ENCODE measurements around the gene MLKL. TPM values are rescaled to one million over a fixed set of nuclear protein-coding genes. Genes with fewer than 3 reads are reported as not detected.

MLKL gene
- total RNA-seq, 1 donor: 14.2 TPM

- H3K4me3 ChIP-seq (ENCODE audit: low read depth, low read length): no peak overlapping the region
- DNase-seq (ENCODE audit: low read depth): peak; percentile 80
- peak; percentile 96 for TF ChIP-seq CTCF (IDR thresholded peaks at IDR 0.05; ENCODE audit: insufficient read depth, low read depth, low read length)
These were observed 8.8 kb upstream of the MLKL start for GRCh38 chr16:74709441-74709877.

- peak overlapping the region; percentile 71 for H3K4me3 ChIP-seq (ENCODE audit: low read depth, low read length)
- no peak for TF ChIP-seq CTCF (IDR thresholded peaks at IDR 0.05; ENCODE audit: insufficient read depth, low read depth, low read length)
- peak; percentile 27 for DNase-seq (ENCODE audit: low read depth)
These were observed 585 bp downstream of the MLKL start for GRCh38 chr16:74700116-74700437.

- TF ChIP-seq CTCF (IDR thresholded peaks at IDR 0.05; ENCODE audit: insufficient read depth, low read depth, low read length): no peak
- no peak for DNase-seq (ENCODE audit: low read depth)
- H3K4me3 ChIP-seq (ENCODE audit: low read depth, low read length): peak overlapping the region; percentile 71
These were observed 996 bp downstream of the MLKL start for GRCh38 chr16:74699666-74700065.

GRCh38 chr16:74698222-74698621 lies 2.4 kb downstream of the MLKL start:
- peak overlapping the region; percentile 10 for H3K4me3 ChIP-seq (ENCODE audit: low read depth, low read length)
- TF ChIP-seq CTCF (IDR thresholded peaks at IDR 0.05; ENCODE audit: insufficient read depth, low read depth, low read length): no peak
- peak; percentile 28 for DNase-seq (ENCODE audit: low read depth)

GRCh38 chr16:74695450-74696422 lies 4.9 kb downstream of the MLKL start:
- no peak for TF ChIP-seq CTCF (IDR thresholded peaks at IDR 0.05; ENCODE audit: insufficient read depth, low read depth, low read length)

GRCh38 chr16:74691093-74691855 lies 9.4 kb downstream of the MLKL start:
- H3K4me3 ChIP-seq (ENCODE audit: low read depth, low read length): no peak overlapping the region
- DNase-seq (ENCODE audit: low read depth): peak; percentile 66
- no peak for TF ChIP-seq CTCF (IDR thresholded peaks at IDR 0.05; ENCODE audit: insufficient read depth, low read depth, low read length)

More at GRCh38 chr16:74695450-74696422, 4.9 kb downstream of the MLKL start:
- H3K4me3 ChIP-seq (ENCODE audit: low read depth, low read length): peak overlapping the region; percentile 55
- DNase-seq (ENCODE audit: low read depth): peak; percentile 95

All from fibroblast of villous mesenchyme (primary cell).